IPS-NIHi11 (cell line): ENCODE results near the gene ZNF883.

Experiments used
- DNase-seq: peaks from one replicate; pipeline ENCODE4 v3.0.0; 2012; ENCODE audit warnings: mixed read lengths, low spot score

The ZNF883 gene

GRCh38 chr9:112917987-112918362, 94.0 kb downstream of the ZNF883 start:
- no peak for DNase-seq

- no peak for DNase-seq
These were observed 94.7 kb downstream of the ZNF883 start for GRCh38 chr9:112917047-112917986.

- no peak for DNase-seq
These were observed 97.5 kb downstream of the ZNF883 start for GRCh38 chr9:112914524-112914923.

- DNase-seq = no peak
These were observed 98.7 kb downstream of the ZNF883 start for GRCh38 chr9:112913326-112913725.

GRCh38 chr9:112912636-112913035, 99.4 kb downstream of the ZNF883 start:
- no peak for DNase-seq

- no peak for DNase-seq
These were observed 100.3 kb downstream of the ZNF883 start for GRCh38 chr9:112911736-112912135.
